Astrocyte (in vitro differentiated cells and primary cell): ENCODE results near the gene CCNYL1. TPM values are rescaled to one million over a fixed set of nuclear protein-coding genes. Genes with fewer than 3 reads are reported as not detected.
A peak's percentile ranks its signal among the peaks of the same experiment; 100 is the strongest.

ENCODE experiments used
- DNase-seq: peaks from one replicate; pipeline ENCODE4 v3.0.0-alpha.2; 2010; ENCODE audit warnings: low read depth
- FAIRE-seq: peaks from 2 replicates; lab custom pipeline; 2011; peaks lifted over from hg19 to GRCh38; lab: Jason Lieb, UNC
- H2AFZ ChIP-seq: 2 replicates; pipeline ENCODE4 v1.6.0; 2012; ENCODE audit warnings: low read depth, low read length, inconsistent platforms
- H3K27ac ChIP-seq: 2 replicates; pipeline ENCODE4 v1.5.1; 2011; ENCODE audit warnings: low read depth, low read length, inconsistent platforms
- H3K27me3 ChIP-seq: 2 replicates; pipeline ENCODE4 v1.6.0; 2011; ENCODE audit warnings: low read length, inconsistent platforms; ENCODE audit not compliant: insufficient read depth
- H3K36me3 ChIP-seq: 2 replicates; pipeline ENCODE4 v1.5.1; 2011; ENCODE audit warnings: low read length, inconsistent platforms; ENCODE audit not compliant: insufficient read depth
- H3K4me1 ChIP-seq: 2 replicates; pipeline ENCODE4 v1.5.1; 2011; ENCODE audit warnings: low read length, inconsistent platforms; ENCODE audit not compliant: insufficient read depth
- H3K4me2 ChIP-seq: 2 replicates; pipeline ENCODE4 v1.6.0; 2012; ENCODE audit warnings: low read length, inconsistent platforms
- H3K4me3 ChIP-seq: 2 replicates; pipeline ENCODE4 v1.5.1; 2011; ENCODE audit warnings: low read depth, mild to moderate bottlenecking, low read length, inconsistent platforms; ENCODE audit not compliant: insufficient read depth
- H3K79me2 ChIP-seq: 2 replicates; pipeline ENCODE4 v1.6.0; 2012; ENCODE audit warnings: mild to moderate bottlenecking, low read length, inconsistent platforms; ENCODE audit not compliant: insufficient read depth
- H3K9ac ChIP-seq: 2 replicates; pipeline ENCODE4 v1.6.0; 2012; ENCODE audit warnings: mild to moderate bottlenecking, low read length, inconsistent platforms
- H3K9me3 ChIP-seq: 2 replicates; pipeline ENCODE4 v1.5.1; 2012; ENCODE audit warnings: low read depth, mild to moderate bottlenecking, low read length, inconsistent platforms; ENCODE audit not compliant: insufficient read depth
- H4K20me1 ChIP-seq: 2 replicates; pipeline ENCODE4 v1.6.0; 2012; ENCODE audit warnings: low read length, inconsistent platforms; ENCODE audit not compliant: insufficient read depth
- H3K27ac Mint-ChIP-seq: one replicate; pipeline ENCODE4 v1.8.0; 2021; ENCODE audit warnings: mild to moderate bottlenecking, mixed read lengths; ENCODE audit not compliant: unreplicated experiment
- H3K27me3 Mint-ChIP-seq: one replicate; pipeline ENCODE4 v1.8.0; 2021; ENCODE audit warnings: low read depth, mixed read lengths; ENCODE audit not compliant: unreplicated experiment
- H3K36me3 Mint-ChIP-seq: one replicate; pipeline ENCODE4 v1.8.0; 2021; ENCODE audit warnings: low read depth, mixed read lengths; ENCODE audit not compliant: unreplicated experiment
- H3K4me1 Mint-ChIP-seq: one replicate; pipeline ENCODE4 v1.8.0; 2021; ENCODE audit warnings: low read depth, mixed read lengths; ENCODE audit not compliant: unreplicated experiment
- H3K4me3 Mint-ChIP-seq: one replicate; pipeline ENCODE4 v1.8.0; 2021; ENCODE audit warnings: mild to moderate bottlenecking, moderate library complexity, mixed read lengths; ENCODE audit not compliant: unreplicated experiment
- H3K9me3 Mint-ChIP-seq: one replicate; pipeline ENCODE4 v1.8.0; 2021; ENCODE audit warnings: mild to moderate bottlenecking, mixed read lengths; ENCODE audit not compliant: unreplicated experiment
- EZH2 ChIP-seq: IDR thresholded peaks from 2 replicates; pipeline ENCODE4 v1.6.1; 2012; ENCODE audit warnings: mild to moderate bottlenecking, low read length, inconsistent platforms; ENCODE audit not compliant: insufficient read depth
- total RNA-seq: library from RNA; stranded (reverse); gene quantifications from 2 replicates; pipeline ENCODE4 v1.2.1, GENCODE V29; 2021
- TF ChIP-seq, protein P1 (sequence below): IDR thresholded peaks from 2 replicates; pipeline ENCODE4 v1.5.1; 2011; ENCODE audit warnings: low read depth, mild to moderate bottlenecking, inconsistent platforms, low read length, moderate library complexity; ENCODE audit not compliant: insufficient read depth

CCNYL1 gene
- total RNA-seq, 1 donor from 2014 or later, result 35.2 TPM

GRCh38 chr2:207711750-207712530 is 500 bp downstream of the CCNYL1 start:
- Histone ChIP-seq H3K79me2 (peaks cover 38% of the 10 kb centered on the region), H3K4me3 (peak overlapping the region; percentile 92), H3K36me3 (no peaks in the 10 kb centered on the region), H3K4me2 (peak overlapping the region; percentile 94), H3K27me3 (no peaks in the 10 kb centered on the region), H3K9me3 (no peaks in the 10 kb centered on the region), H4K20me1 (peaks cover 10% of the 10 kb centered on the region), H3K27ac (peak overlapping the region; percentile 75), H3K4me1 (peaks cover 5% of the 10 kb centered on the region), H2AFZ (peak overlapping the region; percentile 76), H3K9ac (peak overlapping the region; percentile 87)
- H3K4me1 Mint-ChIP-seq, result peaks cover 8% of the 10 kb centered on the region
- no peak for TF ChIP-seq EZH2
- TF ChIP-seq, protein P1, sequence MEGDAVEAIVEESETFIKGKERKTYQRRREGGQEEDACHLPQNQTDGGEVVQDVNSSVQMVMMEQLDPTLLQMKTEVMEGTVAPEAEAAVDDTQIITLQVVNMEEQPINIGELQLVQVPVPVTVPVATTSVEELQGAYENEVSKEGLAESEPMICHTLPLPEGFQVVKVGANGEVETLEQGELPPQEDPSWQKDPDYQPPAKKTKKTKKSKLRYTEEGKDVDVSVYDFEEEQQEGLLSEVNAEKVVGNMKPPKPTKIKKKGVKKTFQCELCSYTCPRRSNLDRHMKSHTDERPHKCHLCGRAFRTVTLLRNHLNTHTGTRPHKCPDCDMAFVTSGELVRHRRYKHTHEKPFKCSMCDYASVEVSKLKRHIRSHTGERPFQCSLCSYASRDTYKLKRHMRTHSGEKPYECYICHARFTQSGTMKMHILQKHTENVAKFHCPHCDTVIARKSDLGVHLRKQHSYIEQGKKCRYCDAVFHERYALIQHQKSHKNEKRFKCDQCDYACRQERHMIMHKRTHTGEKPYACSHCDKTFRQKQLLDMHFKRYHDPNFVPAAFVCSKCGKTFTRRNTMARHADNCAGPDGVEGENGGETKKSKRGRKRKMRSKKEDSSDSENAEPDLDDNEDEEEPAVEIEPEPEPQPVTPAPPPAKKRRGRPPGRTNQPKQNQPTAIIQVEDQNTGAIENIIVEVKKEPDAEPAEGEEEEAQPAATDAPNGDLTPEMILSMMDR, result no peak
- peak; percentile 30 for DNase-seq
- H3K36me3 Mint-ChIP-seq, result peaks cover 3% of the 10 kb centered on the region
- H3K27me3 Mint-ChIP-seq, result no peaks in the 10 kb centered on the region
- peak overlapping the region; percentile 82 for H3K27ac Mint-ChIP-seq
- peak overlapping the region; percentile 98 for H3K4me3 Mint-ChIP-seq
- FAIRE-seq, result no peak
- no peaks in the 10 kb centered on the region for H3K9me3 Mint-ChIP-seq

- no peaks in the 10 kb centered on the region for H3K4me1 ChIP-seq
These were observed 4.6 kb downstream of the CCNYL1 start for GRCh38 chr2:207716056-207716455.

More at GRCh38 chr2:207716056-207716455, 4.6 kb downstream of the CCNYL1 start:
- Histone ChIP-seq H3K4me3 (no peak overlapping the region), H3K27ac (no peak overlapping the region), H3K9me3 (no peaks in the 10 kb centered on the region), H3K4me2 (no peak overlapping the region), H3K9ac (no peak overlapping the region), H3K27me3 (no peaks in the 10 kb centered on the region), H4K20me1 (peaks cover 31% of the 10 kb centered on the region), H3K36me3 (no peaks in the 10 kb centered on the region), H3K79me2 (peaks cover 68% of the 10 kb centered on the region), H2AFZ (no peak overlapping the region)
- peaks cover 2% of the 10 kb centered on the region for H3K4me1 Mint-ChIP-seq
- H3K27ac Mint-ChIP-seq, result no peak overlapping the region
- FAIRE-seq, result no peak
- H3K27me3 Mint-ChIP-seq, result no peaks in the 10 kb centered on the region
- TF ChIP-seq, protein P1, result no peak
- no peak for TF ChIP-seq EZH2
- no peak overlapping the region for H3K4me3 Mint-ChIP-seq
- H3K9me3 Mint-ChIP-seq, result no peaks in the 10 kb centered on the region
- no peaks in the 10 kb centered on the region for H3K36me3 Mint-ChIP-seq
- no peak for DNase-seq
